Adrenal gland (tissue), 5 donors: ENCODE measurements around the gene MALT1.

Experiments used
- POLR2A ChIP-seq, 2 donors: fragments of 450-650 bp; IDR thresholded peaks; one replicate each; pipeline ENCODE4 v1.6.1; 2017; ENCODE audit warnings: antibody characterized with exemption in 2 of 2, mild to moderate bottlenecking in 2 of 2, moderate library complexity in 1 of 2
- TF ChIP-seq, protein P1 (sequence below), 6 experiments: fragments of 450-650 bp in 4 of 6; fragments of 200-600 bp in 2 of 6; sonication (generic) in 1 of 6; IDR thresholded peaks; 1 replicate in 5 of 6; 2 replicates in 1 of 6; pipeline versions ENCODE4 v1.5.1 to v1.8.0; 2016 to 2021; ENCODE audit warnings: antibody characterized with exemption in 6 of 6, mild to moderate bottlenecking in 2 of 6, moderate library complexity in 1 of 6
- donor health status: DM: no; HTN: no; CAD: no.

DNA sequence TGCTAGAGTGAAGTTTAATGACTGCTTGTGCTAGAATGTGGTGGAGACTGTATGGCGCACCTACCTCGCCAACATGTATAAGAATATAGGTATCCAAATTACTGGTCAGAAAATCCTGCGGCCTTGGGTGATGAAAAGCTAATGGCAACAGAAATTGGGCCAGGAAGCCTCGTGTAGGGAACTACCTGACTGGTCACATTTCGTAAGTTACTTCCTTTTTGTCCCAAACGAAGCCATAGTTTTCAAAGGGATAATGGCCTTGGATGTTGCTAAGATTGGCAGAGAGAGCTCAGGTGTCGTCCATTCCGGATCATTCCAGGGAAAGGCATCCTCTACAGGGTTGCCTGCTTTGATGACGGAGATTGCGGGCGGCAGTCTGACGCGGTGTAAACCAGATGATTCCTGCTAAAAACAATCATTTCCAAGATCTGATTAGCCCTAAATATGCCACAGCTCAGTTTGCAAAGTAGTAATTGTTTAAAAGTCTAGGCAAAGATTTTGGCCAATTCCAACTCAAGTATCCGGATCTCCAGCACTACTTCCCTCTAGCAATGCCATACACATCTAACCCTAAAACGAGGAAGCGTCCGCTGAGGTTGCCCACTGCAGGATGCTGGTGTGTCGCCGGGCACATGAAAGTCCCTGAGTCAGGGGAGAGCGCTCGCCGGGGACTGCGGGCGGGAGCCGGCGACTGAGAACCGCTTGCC lies 708 bp upstream of the MALT1 start:
- TF ChIP-seq, protein P1, sequence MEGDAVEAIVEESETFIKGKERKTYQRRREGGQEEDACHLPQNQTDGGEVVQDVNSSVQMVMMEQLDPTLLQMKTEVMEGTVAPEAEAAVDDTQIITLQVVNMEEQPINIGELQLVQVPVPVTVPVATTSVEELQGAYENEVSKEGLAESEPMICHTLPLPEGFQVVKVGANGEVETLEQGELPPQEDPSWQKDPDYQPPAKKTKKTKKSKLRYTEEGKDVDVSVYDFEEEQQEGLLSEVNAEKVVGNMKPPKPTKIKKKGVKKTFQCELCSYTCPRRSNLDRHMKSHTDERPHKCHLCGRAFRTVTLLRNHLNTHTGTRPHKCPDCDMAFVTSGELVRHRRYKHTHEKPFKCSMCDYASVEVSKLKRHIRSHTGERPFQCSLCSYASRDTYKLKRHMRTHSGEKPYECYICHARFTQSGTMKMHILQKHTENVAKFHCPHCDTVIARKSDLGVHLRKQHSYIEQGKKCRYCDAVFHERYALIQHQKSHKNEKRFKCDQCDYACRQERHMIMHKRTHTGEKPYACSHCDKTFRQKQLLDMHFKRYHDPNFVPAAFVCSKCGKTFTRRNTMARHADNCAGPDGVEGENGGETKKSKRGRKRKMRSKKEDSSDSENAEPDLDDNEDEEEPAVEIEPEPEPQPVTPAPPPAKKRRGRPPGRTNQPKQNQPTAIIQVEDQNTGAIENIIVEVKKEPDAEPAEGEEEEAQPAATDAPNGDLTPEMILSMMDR (IDR thresholded peaks at IDR 0.05), result no peak
- no peak for TF ChIP-seq POLR2A (IDR thresholded peaks at IDR 0.05)
